ENCODE results near the gene CMTM5. TPM values are rescaled to one million over a fixed set of nuclear protein-coding genes. Genes with fewer than 3 reads are reported as not detected.
A peak's percentile ranks its signal among the peaks of the same experiment; 100 is the strongest.

The CMTM5 gene
- total RNA-seq, 1 experiment from 2014 or later: not detected

GRCh38 chr14:23358042-23358441 lies 18.8 kb upstream of the CMTM5 start:
- no peak for DNase-seq (ENCODE audit: low read depth)

GRCh38 chr14:23358553-23359166 lies 18.2 kb upstream of the CMTM5 start:
- DNase-seq (ENCODE audit: low read depth): no peak

- no peak for DNase-seq (ENCODE audit: low read depth)
Measured at GRCh38 chr14:23359167-23359626, 17.6 kb upstream of the CMTM5 start.

- no peak for DNase-seq (ENCODE audit: low read depth)
Measured at GRCh38 chr14:23359722-23360447, 17.0 kb upstream of the CMTM5 start.

- DNase-seq (ENCODE audit: low read depth): peak; percentile 16
Measured at GRCh38 chr14:23360496-23360895, 16.4 kb upstream of the CMTM5 start.

- DNase-seq (ENCODE audit: low read depth): peak; percentile 30
Measured at GRCh38 chr14:23361320-23361719, 15.5 kb upstream of the CMTM5 start.

GRCh38 chr14:23361763-23362162 lies 15.1 kb upstream of the CMTM5 start:
- no peak for DNase-seq (ENCODE audit: low read depth)

- peak; percentile 8 for DNase-seq (ENCODE audit: low read depth)
Measured at GRCh38 chr14:23362200-23362599, 14.6 kb upstream of the CMTM5 start.

GRCh38 chr14:23364164-23365035 lies 12.4 kb upstream of the CMTM5 start:
- peak; percentile 20 for DNase-seq (ENCODE audit: low read depth)

- DNase-seq (ENCODE audit: low read depth): no peak
Measured at GRCh38 chr14:23365036-23365731, 11.7 kb upstream of the CMTM5 start, which contains the start of gene EFS. Gene EFS, minus strand, starts transcription at chr14:23365172. Its CDS starts 147 bp downstream, at chr14:23365025.

GRCh38 chr14:23365732-23366425 lies 11.0 kb upstream of the CMTM5 start:
- DNase-seq (ENCODE audit: low read depth): no peak

GRCh38 chr14:23366426-23366921 lies 10.4 kb upstream of the CMTM5 start:
- DNase-seq (ENCODE audit: low read depth): no peak

- no peak for DNase-seq (ENCODE audit: low read depth)
Measured at GRCh38 chr14:23370221-23370620, 6.6 kb upstream of the CMTM5 start.

GRCh38 chr14:23371865-23372264 lies 5.0 kb upstream of the CMTM5 start:
- no peak for DNase-seq (ENCODE audit: low read depth)

- DNase-seq (ENCODE audit: low read depth): no peak
Measured at GRCh38 chr14:23372509-23372908, 4.3 kb upstream of the CMTM5 start, which contains the start of gene IL25. Gene IL25, plus strand, starts transcription at chr14:23372809.

GRCh38 chr14:23373041-23373440 lies 3.8 kb upstream of the CMTM5 start:
- DNase-seq (ENCODE audit: low read depth): no peak

- no peak for DNase-seq (ENCODE audit: low read depth)
Measured at GRCh38 chr14:23375527-23376251, 1.2 kb upstream of the CMTM5 start.

- no peak for DNase-seq (ENCODE audit: low read depth)
Measured at GRCh38 chr14:23377198-23377550, 328 bp downstream of the CMTM5 start.

GRCh38 chr14:23377573-23378563 lies 1.0 kb downstream of the CMTM5 start:
- no peak for DNase-seq (ENCODE audit: low read depth)
